HEK293 (cell line): ENCODE results near the gene HDHD5.

ENCODE experiments used
- BCL11A ChIP-seq: fragments of 450-650 bp; formaldehyde crosslinking; IDR thresholded peaks from 2 replicates; pipeline ENCODE4 v1.5.1; 2016; ENCODE audit warnings: low read depth, missing biosample characterization, missing genetic modification characterization
- BCL11B ChIP-seq: fragments of 450-650 bp; formaldehyde crosslinking; IDR thresholded peaks from 2 replicates; pipeline ENCODE4 v1.5.1; 2016; ENCODE audit warnings: low read depth, missing biosample characterization, missing genetic modification characterization
- EGR2 ChIP-seq: fragments of 450-650 bp; formaldehyde crosslinking; IDR thresholded peaks from 2 replicates; pipeline ENCODE4 v1.5.1; 2016; ENCODE audit warnings: low read depth, missing biosample characterization, missing genetic modification characterization
- GLIS1 ChIP-seq: fragments of 450-650 bp; formaldehyde crosslinking; IDR thresholded peaks from 2 replicates; pipeline ENCODE4 v1.5.1; 2016; ENCODE audit warnings: missing biosample characterization, missing genetic modification characterization
- SCRT1 ChIP-seq: fragments of 450-650 bp; formaldehyde crosslinking; IDR thresholded peaks from 2 replicates; pipeline ENCODE4 v1.5.1; 2016; ENCODE audit warnings: missing biosample characterization, missing genetic modification characterization, borderline replicate concordance
- ZBTB20 ChIP-seq: fragments of 450-650 bp; formaldehyde crosslinking; IDR thresholded peaks from 2 replicates; pipeline ENCODE4 v1.5.1; 2016; ENCODE audit warnings: missing biosample characterization, missing genetic modification characterization
- ZNF10 ChIP-seq: fragments of 450-650 bp; formaldehyde crosslinking; IDR thresholded peaks from 2 replicates; pipeline ENCODE4 v1.5.1; 2017; ENCODE audit warnings: missing biosample characterization, missing genetic modification characterization
- ZNF132 ChIP-seq: fragments of 450-650 bp; formaldehyde crosslinking; IDR thresholded peaks from 2 replicates; pipeline ENCODE4 v1.5.1; 2017; ENCODE audit warnings: missing biosample characterization, missing genetic modification characterization, borderline replicate concordance
- ZNF138 ChIP-seq: fragments of 450-650 bp; formaldehyde crosslinking; IDR thresholded peaks from 2 replicates; pipeline ENCODE4 v1.5.1; 2016; ENCODE audit warnings: missing biosample characterization, missing genetic modification characterization, borderline replicate concordance
- ZNF140 ChIP-seq: fragments of 450-650 bp; formaldehyde crosslinking; IDR thresholded peaks from 2 replicates; pipeline ENCODE4 v1.5.1; 2016; ENCODE audit warnings: missing biosample characterization, missing genetic modification characterization
- ZNF157 ChIP-seq: fragments of 450-650 bp; formaldehyde crosslinking; IDR thresholded peaks from 2 replicates; pipeline ENCODE4 v1.5.1; 2016; ENCODE audit warnings: missing biosample characterization, missing genetic modification characterization
- ZNF16 ChIP-seq: fragments of 450-650 bp; formaldehyde crosslinking; IDR thresholded peaks from 2 replicates; pipeline ENCODE4 v1.5.1; 2016; ENCODE audit warnings: low read depth, missing biosample characterization, missing genetic modification characterization
- ZNF184 ChIP-seq: fragments of 450-650 bp; IDR thresholded peaks from 2 replicates; pipeline ENCODE4 v1.5.1; 2018; ENCODE audit warnings: missing biosample characterization, mild to moderate bottlenecking, missing genetic modification characterization
- ZNF19 ChIP-seq: fragments of 450-650 bp; formaldehyde crosslinking; IDR thresholded peaks from 2 replicates; pipeline ENCODE4; 2016; ENCODE audit warnings: missing biosample characterization, missing genetic modification characterization, low read depth
- ZNF239 ChIP-seq: fragments of 450-650 bp; formaldehyde crosslinking; IDR thresholded peaks from 2 replicates; pipeline ENCODE4 v1.5.1; 2016; ENCODE audit warnings: missing biosample characterization, missing genetic modification characterization
- ZNF292 ChIP-seq: fragments of 450-650 bp; formaldehyde crosslinking; IDR thresholded peaks from 2 replicates; pipeline ENCODE4 v1.5.1; 2016; ENCODE audit warnings: low read depth, missing biosample characterization, missing genetic modification characterization, borderline replicate concordance
- ZNF391 ChIP-seq: fragments of 450-650 bp; formaldehyde crosslinking; IDR thresholded peaks from 2 replicates; pipeline ENCODE4 v1.5.1; 2016; ENCODE audit warnings: low read depth, missing biosample characterization, missing genetic modification characterization, borderline replicate concordance
- ZNF426 ChIP-seq: fragments of 450-650 bp; formaldehyde crosslinking; IDR thresholded peaks from 2 replicates; pipeline ENCODE4 v1.5.1; 2017; ENCODE audit warnings: missing biosample characterization, missing genetic modification characterization, mild to moderate bottlenecking, inconsistent platforms, moderate library complexity
- ZNF48 ChIP-seq: fragments of 450-650 bp; formaldehyde crosslinking; IDR thresholded peaks from 2 replicates; pipeline ENCODE4 v1.5.1; 2016; ENCODE audit warnings: missing biosample characterization, missing genetic modification characterization
- ZNF514 ChIP-seq: fragments of 450-650 bp; formaldehyde crosslinking; IDR thresholded peaks from 2 replicates; pipeline ENCODE4 v1.5.1; 2016; ENCODE audit warnings: missing biosample characterization, missing genetic modification characterization
- ZNF558 ChIP-seq: fragments of 450-650 bp; formaldehyde crosslinking; IDR thresholded peaks from 2 replicates; pipeline ENCODE4 v1.5.1; 2016; ENCODE audit warnings: missing biosample characterization, missing genetic modification characterization
- ZNF654 ChIP-seq: fragments of 450-650 bp; formaldehyde crosslinking; IDR thresholded peaks from 2 replicates; pipeline ENCODE4 v1.5.1; 2016; ENCODE audit warnings: low read depth, missing biosample characterization, missing genetic modification characterization
- ZNF747 ChIP-seq: fragments of 450-650 bp; formaldehyde crosslinking; IDR thresholded peaks from 2 replicates; pipeline ENCODE4 v1.5.1; 2016; ENCODE audit warnings: missing biosample characterization, missing genetic modification characterization
- ZNF776 ChIP-seq: fragments of 450-650 bp; formaldehyde crosslinking; IDR thresholded peaks from 2 replicates; pipeline ENCODE4 v1.5.0; 2017; ENCODE audit warnings: missing biosample characterization, missing genetic modification characterization, borderline replicate concordance
- ZNF785 ChIP-seq: fragments of 450-650 bp; formaldehyde crosslinking; IDR thresholded peaks from 2 replicates; pipeline ENCODE4 v1.5.1; 2016; ENCODE audit warnings: missing biosample characterization, missing genetic modification characterization
- ZNF843 ChIP-seq: fragments of 450-650 bp; formaldehyde crosslinking; IDR thresholded peaks from 2 replicates; pipeline ENCODE4 v1.5.1; 2016; ENCODE audit warnings: missing biosample characterization, missing genetic modification characterization
- ZSCAN16 ChIP-seq: fragments of 450-650 bp; formaldehyde crosslinking; IDR thresholded peaks from 2 replicates; pipeline ENCODE4 v1.5.1; 2016; ENCODE audit warnings: missing biosample characterization, missing genetic modification characterization
- TF ChIP-seq, protein P1 (sequence below): fragments of 450-650 bp; formaldehyde crosslinking; IDR thresholded peaks from 2 replicates; pipeline ENCODE4 v1.5.1; 2017; ENCODE audit warnings: missing biosample characterization, missing genetic modification characterization
- TF ChIP-seq, protein P2 (sequence below): fragments of 450-650 bp; formaldehyde crosslinking; IDR thresholded peaks from 2 replicates; pipeline ENCODE4 v1.5.1; 2016; ENCODE audit warnings: missing biosample characterization, missing genetic modification characterization
- TF ChIP-seq, protein P3 (sequence below): fragments of 450-650 bp; formaldehyde crosslinking; IDR thresholded peaks from 2 replicates; pipeline ENCODE4 v1.5.1; 2016; ENCODE audit warnings: missing biosample characterization, missing genetic modification characterization
- TF ChIP-seq, protein P4 (sequence below): fragments of 450-650 bp; formaldehyde crosslinking; IDR thresholded peaks from 2 replicates; pipeline ENCODE4 v1.5.1; 2016; ENCODE audit warnings: missing biosample characterization, missing genetic modification characterization
- TF ChIP-seq, protein P5 (sequence below): fragments of 450-650 bp; formaldehyde crosslinking; IDR thresholded peaks from 2 replicates; pipeline ENCODE4 v1.5.1; 2016; ENCODE audit warnings: missing biosample characterization, missing genetic modification characterization

The HDHD5 gene

DNA sequence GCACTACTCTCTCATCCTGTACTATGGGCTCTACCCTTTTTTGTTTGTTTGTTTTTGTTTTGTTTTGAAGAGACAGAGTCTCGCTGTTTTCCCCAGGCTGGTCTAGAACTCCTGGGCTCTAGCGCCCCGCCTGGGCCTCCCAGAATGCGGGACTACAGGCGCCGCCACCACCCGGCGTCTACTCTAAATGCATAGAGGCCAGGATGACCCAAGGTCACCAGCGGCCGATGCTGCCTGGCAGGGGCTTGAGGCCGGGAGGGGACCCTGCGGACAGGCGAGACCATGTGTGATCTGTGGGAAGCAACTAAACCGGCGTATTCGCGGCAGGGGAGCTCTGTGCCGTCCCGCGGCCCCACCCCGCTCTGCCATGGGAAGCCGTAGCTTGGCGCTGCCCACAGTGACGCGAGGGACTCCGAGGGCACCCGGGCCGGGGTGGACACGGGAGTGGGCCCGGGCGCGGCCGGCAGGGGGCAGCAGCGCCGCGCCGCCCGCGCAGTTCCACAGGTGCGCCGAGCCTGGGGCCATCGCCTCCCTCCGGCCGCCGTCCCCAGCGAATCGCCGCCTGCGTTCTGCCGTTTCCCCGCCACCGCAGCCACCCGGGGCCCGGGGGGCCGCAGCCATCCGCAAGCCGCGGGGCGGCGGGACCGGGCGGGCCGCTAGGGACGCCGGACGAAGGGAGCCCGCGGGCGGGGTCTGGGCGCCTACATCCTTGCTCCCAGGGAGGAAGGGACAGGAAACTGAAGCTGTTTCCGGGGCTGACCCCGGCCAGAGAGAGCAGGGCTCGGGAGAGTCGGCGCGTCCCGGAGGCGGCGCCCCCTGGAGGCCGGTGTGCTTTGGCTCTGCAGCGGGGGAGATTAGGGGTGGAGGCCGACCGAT is 12.3 kb upstream of the HDHD5 start (continued):
- TF ChIP-seq BCL11B (tag by site-specific recombination) (0 out of 2 replicates have a peak, but pooled peaks have one; percentile 15), ZNF157 (tag by site-specific recombination) (no peak), ZNF16 (no peak), ZBTB20 (tag by site-specific recombination) (peak; percentile 72), GLIS1 (tag by site-specific recombination) (peak; percentile 87), BCL11A (tag by site-specific recombination) (peak; percentile 92), ZNF843 (tag by site-specific recombination) (no peak), ZNF654 (peak; percentile 23), ZNF140 (tag by site-specific recombination) (no peak), SCRT1 (tag by site-specific recombination) (no peak), ZNF239 (tag by site-specific recombination) (no peak), ZNF132 (tag by site-specific recombination) (no peak), ZNF10 (tag by site-specific recombination) (no peak), EGR2 (tag by site-specific recombination) (no peak; the same call in 1 of the 2 replicates), ZNF426 (no peak), ZNF776 (no peak), ZNF48 (tag by site-specific recombination) (no peak), ZNF138 (tag by site-specific recombination) (no peak), ZNF19 (tag by site-specific recombination) (no peak), ZSCAN16 (tag by site-specific recombination) (no peak), ZNF184 (tag by site-specific recombination) (peak; percentile 37; the same call in 1 of the 2 replicates), ZNF292 (no peak), ZNF558 (tag by site-specific recombination) (no peak), ZNF514 (tag by site-specific recombination) (no peak), ZNF747 (tag by site-specific recombination) (no peak), ZNF391 (no peak), ZNF785 (tag by site-specific recombination) (peak; percentile 72; the same call in 1 of the 2 replicates)
- TF ChIP-seq, protein P1, sequence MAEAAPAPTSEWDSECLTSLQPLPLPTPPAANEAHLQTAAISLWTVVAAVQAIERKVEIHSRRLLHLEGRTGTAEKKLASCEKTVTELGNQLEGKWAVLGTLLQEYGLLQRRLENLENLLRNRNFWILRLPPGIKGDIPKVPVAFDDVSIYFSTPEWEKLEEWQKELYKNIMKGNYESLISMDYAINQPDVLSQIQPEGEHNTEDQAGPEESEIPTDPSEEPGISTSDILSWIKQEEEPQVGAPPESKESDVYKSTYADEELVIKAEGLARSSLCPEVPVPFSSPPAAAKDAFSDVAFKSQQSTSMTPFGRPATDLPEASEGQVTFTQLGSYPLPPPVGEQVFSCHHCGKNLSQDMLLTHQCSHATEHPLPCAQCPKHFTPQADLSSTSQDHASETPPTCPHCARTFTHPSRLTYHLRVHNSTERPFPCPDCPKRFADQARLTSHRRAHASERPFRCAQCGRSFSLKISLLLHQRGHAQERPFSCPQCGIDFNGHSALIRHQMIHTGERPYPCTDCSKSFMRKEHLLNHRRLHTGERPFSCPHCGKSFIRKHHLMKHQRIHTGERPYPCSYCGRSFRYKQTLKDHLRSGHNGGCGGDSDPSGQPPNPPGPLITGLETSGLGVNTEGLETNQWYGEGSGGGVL, result no peak
- TF ChIP-seq, protein P2, sequence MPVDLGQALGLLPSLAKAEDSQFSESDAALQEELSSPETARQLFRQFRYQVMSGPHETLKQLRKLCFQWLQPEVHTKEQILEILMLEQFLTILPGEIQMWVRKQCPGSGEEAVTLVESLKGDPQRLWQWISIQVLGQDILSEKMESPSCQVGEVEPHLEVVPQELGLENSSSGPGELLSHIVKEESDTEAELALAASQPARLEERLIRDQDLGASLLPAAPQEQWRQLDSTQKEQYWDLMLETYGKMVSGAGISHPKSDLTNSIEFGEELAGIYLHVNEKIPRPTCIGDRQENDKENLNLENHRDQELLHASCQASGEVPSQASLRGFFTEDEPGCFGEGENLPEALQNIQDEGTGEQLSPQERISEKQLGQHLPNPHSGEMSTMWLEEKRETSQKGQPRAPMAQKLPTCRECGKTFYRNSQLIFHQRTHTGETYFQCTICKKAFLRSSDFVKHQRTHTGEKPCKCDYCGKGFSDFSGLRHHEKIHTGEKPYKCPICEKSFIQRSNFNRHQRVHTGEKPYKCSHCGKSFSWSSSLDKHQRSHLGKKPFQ (tag by site-specific recombination), result no peak
- TF ChIP-seq, protein P3, sequence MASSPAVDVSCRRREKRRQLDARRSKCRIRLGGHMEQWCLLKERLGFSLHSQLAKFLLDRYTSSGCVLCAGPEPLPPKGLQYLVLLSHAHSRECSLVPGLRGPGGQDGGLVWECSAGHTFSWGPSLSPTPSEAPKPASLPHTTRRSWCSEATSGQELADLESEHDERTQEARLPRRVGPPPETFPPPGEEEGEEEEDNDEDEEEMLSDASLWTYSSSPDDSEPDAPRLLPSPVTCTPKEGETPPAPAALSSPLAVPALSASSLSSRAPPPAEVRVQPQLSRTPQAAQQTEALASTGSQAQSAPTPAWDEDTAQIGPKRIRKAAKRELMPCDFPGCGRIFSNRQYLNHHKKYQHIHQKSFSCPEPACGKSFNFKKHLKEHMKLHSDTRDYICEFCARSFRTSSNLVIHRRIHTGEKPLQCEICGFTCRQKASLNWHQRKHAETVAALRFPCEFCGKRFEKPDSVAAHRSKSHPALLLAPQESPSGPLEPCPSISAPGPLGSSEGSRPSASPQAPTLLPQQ, result peak; percentile 77
- TF ChIP-seq, protein P4, sequence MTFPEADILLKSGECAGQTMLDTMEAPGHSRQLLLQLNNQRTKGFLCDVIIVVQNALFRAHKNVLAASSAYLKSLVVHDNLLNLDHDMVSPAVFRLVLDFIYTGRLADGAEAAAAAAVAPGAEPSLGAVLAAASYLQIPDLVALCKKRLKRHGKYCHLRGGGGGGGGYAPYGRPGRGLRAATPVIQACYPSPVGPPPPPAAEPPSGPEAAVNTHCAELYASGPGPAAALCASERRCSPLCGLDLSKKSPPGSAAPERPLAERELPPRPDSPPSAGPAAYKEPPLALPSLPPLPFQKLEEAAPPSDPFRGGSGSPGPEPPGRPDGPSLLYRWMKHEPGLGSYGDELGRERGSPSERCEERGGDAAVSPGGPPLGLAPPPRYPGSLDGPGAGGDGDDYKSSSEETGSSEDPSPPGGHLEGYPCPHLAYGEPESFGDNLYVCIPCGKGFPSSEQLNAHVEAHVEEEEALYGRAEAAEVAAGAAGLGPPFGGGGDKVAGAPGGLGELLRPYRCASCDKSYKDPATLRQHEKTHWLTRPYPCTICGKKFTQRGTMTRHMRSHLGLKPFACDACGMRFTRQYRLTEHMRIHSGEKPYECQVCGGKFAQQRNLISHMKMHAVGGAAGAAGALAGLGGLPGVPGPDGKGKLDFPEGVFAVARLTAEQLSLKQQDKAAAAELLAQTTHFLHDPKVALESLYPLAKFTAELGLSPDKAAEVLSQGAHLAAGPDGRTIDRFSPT (tag by site-specific recombination), result peak; percentile 95
- TF ChIP-seq, protein P5, sequence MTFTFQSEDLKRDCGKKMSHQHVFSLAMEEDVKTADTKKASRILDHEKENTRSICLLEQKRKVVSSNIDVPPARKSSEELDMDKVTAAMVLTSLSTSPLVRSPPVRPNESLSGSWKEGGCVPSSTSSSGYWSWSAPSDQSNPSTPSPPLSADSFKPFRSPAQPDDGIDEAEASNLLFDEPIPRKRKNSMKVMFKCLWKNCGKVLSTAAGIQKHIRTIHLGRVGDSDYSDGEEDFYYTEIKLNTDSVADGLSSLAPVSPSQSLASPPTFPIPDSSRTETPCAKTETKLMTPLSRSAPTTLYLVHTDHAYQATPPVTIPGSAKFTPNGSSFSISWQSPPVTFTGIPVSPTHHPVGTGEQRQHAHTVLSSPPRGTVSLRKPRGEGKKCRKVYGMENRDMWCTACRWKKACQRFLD, result no peak
